GM18861 (cell line): ENCODE measurements around the gene KNTC1.
"Not testable (repeated sequence)": the region's sequence is repeated elsewhere in the genome, so short reads cannot be mapped to it uniquely, and the experiment has no call there.

Experiments used
- ATAC-seq: cut with Tn5 transposase; IDR thresholded peaks from one replicate; pipeline ENCODE4 v1.9.1; 2021; ENCODE audit not compliant: unreplicated experiment

KNTC1 gene

GRCh38 chr12:122505419-122506051 is 21.5 kb upstream of the KNTC1 start:
- ATAC-seq: no peak

DNA sequence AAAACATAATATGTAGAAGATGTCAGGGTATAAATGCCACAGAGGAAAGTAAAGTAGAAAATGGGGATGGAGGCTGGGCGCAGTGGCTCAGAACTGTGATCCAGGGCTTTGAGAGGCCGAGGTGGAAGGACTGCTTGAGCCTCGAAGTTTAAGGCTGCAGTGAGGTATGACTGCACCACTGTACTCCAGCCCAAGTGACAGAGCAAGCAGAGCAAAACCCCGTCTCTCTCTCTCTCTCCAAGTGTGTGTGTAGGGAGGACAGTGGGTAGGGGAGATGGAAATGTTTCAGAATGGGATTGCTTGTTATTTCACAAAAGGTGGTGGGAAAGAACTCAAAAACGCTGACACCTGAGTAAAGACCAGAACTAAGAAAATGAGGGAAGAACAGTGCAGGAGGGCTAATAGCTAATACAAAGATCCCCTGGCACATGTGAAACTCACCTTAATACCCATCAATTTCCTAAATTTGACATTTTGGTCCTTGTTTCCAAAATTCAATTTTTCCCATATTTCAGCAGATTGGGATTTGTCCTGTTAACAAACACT is 20.6 kb upstream of the KNTC1 start:
- no peak for ATAC-seq

DNA sequence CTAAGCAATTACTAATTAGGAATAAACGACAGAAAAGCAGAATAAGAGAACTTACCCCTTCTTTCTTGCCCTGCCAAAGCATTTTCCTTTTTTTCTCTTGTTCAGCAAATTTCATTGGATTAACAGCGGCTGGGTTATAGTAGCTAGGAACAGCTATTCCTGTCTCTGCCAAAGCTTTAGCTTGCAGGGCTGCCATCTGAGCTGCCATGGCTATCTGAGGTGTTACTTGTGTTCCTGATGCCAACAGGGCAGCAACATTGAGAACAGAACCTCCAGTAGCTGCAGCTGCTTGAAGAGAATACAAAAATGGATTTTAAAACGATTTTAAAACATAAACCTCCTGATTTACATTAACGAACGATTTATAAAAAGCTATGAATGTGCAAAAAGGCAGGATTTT is 18.9 kb upstream of the KNTC1 start:
- no peak for ATAC-seq

DNA sequence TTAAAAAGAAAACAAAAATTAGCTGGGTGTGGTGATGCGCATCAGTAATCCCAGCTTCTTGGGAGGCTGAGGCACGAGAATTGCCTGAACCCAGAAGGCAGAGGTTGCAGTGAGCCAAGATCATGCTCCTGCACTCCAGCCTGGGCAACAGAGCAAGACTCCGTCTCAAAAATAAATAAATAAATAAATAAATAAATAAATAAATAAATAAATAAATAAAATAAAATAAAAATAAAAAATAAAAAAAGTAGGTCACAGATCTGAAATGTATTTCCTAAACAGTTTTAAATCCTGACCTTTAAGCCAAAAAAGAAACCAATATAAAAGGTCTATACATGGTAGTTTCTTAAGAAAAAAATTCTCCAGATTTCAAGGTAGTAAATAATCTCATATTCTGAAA is 14.0 kb upstream of the KNTC1 start:
- ATAC-seq: not testable (repeated sequence)

DNA sequence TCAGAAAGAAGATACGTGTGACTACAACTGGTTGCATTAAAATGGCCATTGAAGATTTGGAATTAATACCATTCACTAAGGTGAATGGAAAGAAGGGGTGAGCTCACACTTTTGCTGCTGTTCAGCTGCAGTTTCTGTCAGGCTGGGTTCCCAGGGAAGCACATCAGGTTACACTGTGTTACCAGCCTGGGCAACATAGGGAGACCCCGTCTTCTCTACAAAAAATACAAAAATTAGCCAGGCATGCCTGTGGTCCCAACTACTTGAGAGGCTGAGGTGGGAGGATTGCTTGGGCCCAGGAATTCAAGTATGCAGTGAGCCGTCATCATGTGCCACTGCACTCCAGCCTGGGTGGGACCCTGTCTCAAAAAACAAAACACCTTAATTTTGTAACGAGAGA is 13.4 kb upstream of the KNTC1 start:
- ATAC-seq: no peak

- ATAC-seq: no peak
Measured at GRCh38 chr12:122515275-122515674, 11.8 kb upstream of the KNTC1 start.

GRCh38 chr12:122516544-122517361 is 10.3 kb upstream of the KNTC1 start:
- ATAC-seq: no peak

GRCh38 chr12:122517877-122518276 is 9.2 kb upstream of the KNTC1 start:
- ATAC-seq: no peak

- ATAC-seq: no peak
Measured at GRCh38 chr12:122518908-122519307, 8.1 kb upstream of the KNTC1 start.

DNA sequence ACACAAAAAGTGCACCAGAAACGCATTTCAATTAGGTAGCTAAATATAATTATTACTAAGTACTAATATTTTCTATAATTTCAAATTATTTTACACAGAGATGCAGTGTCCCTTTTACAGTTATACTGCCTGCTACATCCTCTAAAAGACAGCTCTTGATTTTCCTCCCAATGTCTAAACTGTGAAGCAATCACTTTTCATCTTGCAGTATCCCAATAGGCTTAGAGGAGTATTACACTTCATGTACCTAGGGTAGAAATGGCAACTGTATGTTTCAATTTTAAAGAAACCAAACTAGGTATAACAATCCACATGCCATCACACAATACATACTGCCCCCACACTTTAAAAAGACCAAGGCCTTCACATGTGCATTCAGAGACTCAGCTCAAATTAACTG is 7.6 kb upstream of the KNTC1 start:
- no peak for ATAC-seq

DNA sequence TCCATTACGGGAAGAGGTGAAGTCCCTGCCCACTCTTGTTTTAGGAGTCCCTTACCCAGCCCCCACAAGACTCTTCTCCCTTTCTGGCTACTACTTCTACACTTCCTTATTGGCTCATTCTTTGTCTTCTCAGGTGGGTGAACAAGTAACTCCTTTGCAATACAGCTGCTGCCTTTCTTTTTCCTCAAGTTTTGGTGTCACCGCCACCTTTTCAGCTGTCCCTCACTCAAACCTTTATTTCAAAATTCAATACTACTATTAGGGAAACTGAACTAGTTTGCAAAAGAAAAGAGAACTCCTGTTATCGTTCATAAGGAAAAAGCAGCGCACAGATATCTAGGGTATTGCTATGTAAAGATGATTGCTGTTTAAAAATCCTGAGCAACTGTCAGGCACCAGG is 6.4 kb upstream of the KNTC1 start:
- ATAC-seq: no peak

DNA sequence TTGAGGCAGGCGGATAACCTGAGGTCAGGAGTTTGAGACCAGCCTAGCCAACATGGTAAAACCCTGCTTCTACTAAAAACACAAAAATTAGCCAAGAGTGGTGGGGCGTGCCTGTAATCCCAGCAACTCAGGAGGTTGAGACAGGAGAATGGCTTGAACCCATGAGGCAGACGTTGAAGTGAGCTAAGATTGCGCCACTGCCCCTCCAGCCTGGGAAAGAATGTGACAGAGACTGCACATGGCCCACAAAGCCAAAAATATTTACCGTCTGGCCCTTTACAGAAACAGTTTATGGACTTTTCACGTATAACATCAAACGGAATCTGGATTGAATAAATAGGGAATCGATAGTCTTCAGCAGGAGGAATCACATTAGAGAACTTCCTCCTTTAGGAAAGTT is 3.8 kb upstream of the KNTC1 start:
- no peak for ATAC-seq

- no peak for ATAC-seq
Measured at GRCh38 chr12:122523846-122524718, 3.0 kb upstream of the KNTC1 start.

DNA sequence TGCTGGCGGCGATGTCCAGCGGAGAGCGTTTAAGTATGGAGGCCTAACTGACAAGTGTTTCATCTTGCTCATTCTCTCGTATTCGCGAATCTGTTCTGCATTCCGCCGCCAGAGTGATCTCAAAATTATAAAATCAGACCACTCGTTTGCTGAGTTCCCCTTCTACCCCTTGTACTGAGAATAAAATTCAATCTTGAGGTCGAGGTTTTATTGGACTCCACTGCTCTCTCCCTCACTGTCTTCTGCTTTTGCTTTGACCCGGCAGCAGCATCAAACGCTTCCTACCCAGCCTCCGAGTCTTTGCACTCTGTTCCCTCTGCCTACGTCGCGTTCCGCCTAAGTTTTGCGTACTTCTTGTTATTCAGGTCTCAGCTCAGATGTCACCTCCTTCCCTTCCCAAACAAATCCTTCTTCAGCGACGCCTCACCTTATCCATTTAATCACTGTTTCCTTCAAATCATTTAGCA is 462 bp downstream of the KNTC1 start:
- no peak for ATAC-seq

DNA sequence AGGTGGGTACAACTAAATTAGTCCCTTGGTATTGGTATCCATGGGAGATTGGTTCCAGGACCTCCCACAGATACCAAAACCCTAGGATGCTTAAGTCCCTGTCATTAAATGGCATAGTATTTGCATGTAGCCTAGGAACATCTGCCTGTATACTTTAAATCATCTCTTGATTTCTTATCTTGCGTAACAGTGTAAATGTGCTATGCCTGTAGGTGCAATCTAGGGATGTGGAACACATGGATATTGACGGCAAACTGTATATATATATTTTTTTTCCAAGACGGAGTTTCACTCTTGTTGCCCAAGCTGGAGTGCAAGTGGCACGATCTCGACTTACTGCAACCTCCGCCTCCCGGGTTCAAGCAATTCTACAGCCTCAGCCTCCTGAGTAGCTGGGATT is 1.5 kb downstream of the KNTC1 start:
- ATAC-seq: no peak

- no peak for ATAC-seq
Measured at GRCh38 chr12:122528992-122529391, 1.9 kb downstream of the KNTC1 start.

GRCh38 chr12:122533856-122534255 is 6.8 kb downstream of the KNTC1 start:
- ATAC-seq: no peak

GRCh38 chr12:122537021-122537420 is 10.0 kb downstream of the KNTC1 start:
- no peak for ATAC-seq

DNA sequence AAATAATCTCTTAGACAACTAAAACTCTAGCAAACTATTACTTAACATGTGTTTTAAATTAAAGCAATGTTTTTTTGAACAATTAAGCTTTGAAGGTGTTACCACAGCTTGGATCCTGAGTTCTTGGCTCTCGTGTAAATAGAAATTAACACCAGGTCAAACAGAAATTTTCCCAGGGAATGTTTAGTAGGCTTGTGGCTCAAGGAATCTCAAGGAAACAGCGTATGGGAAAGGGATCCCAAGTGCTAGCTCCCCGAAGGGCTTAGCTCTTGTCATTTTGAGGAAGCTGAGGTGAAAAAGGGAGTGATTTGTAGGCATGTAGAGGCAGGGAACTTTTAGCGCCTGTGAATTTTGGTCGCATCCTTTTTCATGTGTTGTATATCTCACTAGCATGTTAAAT is 11.4 kb downstream of the KNTC1 start:
- no peak for ATAC-seq

DNA sequence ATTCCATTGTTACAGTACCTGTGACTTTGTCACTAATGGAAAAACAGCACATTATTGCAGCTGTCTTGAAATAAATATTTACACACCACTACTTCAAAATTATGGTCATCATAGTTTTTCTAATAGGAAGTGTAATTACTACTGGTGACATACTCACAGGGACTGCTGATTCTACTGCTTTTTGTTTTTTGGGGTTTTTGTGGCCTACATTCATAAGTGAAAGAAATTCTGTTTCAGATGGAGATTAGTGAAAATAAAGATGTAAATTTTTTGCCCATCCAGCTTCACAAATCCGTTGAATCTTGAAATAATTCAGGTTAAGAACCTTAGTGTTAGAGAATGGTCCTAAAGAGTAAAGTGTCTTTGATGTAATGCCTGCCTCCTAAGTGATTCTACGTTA is 17.5 kb downstream of the KNTC1 start:
- no peak for ATAC-seq

- peak; percentile 75 for ATAC-seq
Measured at GRCh38 chr12:122545855-122546254, 18.8 kb downstream of the KNTC1 start.
